HEK293 (cell line): ENCODE measurements around the gene PRR15.

Experiments
- SETDB1 ChIP-seq: IDR thresholded peaks from one replicate; pipeline ENCODE4 v1.6.1; 2017; ENCODE audit warnings: mild to moderate bottlenecking, low read length, moderate library complexity, mixed read lengths; ENCODE audit not compliant: insufficient read length
- ZNF521 ChIP-seq: fragments of 450-650 bp; formaldehyde crosslinking; IDR thresholded peaks from 2 replicates; pipeline ENCODE4 v1.5.1; 2017; ENCODE audit warnings: missing biosample characterization, mild to moderate bottlenecking, missing genetic modification characterization

- TF ChIP-seq SETDB1 = no peak
- no peak for TF ChIP-seq ZNF521 (tag by site-specific recombination)
Measured at GRCh38 chr7:29606287-29606721, 42.7 kb downstream of the PRR15 start.
